Body of pancreas (tissue), 4 donors: ENCODE measurements around the gene ADPGK.
"Not testable (repeated sequence)": the region's sequence is repeated elsewhere in the genome, so short reads cannot be mapped to it uniquely, and the experiment has no call there.

Source experiments
- POLR2A ChIP-seq, 3 donors: fragments of 450-650 bp; IDR thresholded peaks; one replicate each; pipeline ENCODE4 v1.6.1; 2016; ENCODE audit warnings: antibody characterized with exemption in 3 of 3, mild to moderate bottlenecking in 2 of 3
- TF ChIP-seq, protein P1 (sequence below), 7 experiments: fragments of 450-650 bp in 4 of 7; fragments of 200-600 bp in 3 of 7; sonication (generic) in 3 of 7; IDR thresholded peaks; one replicate each; pipeline ENCODE4 v1.5.1; 2016 to 2019; ENCODE audit warnings: antibody characterized with exemption in 7 of 7

DNA sequence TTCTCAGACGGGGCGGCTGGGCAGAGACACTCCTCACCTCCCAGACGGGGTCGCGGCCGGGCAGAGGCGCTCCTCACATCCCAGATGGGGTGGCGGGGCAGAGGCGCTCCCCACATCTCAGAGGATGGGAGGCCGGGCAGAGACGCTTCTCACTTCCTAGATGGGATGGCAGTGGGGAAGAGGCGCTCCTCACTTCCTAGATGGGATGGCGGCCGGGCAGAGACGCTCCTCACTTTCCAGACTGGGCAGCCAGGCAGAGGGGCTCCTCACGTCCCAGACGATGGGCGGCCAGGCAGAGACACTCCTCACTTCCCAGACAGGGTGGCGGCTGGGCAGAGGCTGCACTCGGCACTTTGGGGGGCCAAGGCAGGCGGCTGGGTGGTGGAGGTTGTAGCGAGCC, 23.8 kb upstream of the ADPGK start:
- TF ChIP-seq, protein P1, sequence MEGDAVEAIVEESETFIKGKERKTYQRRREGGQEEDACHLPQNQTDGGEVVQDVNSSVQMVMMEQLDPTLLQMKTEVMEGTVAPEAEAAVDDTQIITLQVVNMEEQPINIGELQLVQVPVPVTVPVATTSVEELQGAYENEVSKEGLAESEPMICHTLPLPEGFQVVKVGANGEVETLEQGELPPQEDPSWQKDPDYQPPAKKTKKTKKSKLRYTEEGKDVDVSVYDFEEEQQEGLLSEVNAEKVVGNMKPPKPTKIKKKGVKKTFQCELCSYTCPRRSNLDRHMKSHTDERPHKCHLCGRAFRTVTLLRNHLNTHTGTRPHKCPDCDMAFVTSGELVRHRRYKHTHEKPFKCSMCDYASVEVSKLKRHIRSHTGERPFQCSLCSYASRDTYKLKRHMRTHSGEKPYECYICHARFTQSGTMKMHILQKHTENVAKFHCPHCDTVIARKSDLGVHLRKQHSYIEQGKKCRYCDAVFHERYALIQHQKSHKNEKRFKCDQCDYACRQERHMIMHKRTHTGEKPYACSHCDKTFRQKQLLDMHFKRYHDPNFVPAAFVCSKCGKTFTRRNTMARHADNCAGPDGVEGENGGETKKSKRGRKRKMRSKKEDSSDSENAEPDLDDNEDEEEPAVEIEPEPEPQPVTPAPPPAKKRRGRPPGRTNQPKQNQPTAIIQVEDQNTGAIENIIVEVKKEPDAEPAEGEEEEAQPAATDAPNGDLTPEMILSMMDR (IDR thresholded peaks at IDR 0.05), result not testable (repeated sequence)
- TF ChIP-seq POLR2A (IDR thresholded peaks at IDR 0.05), result not testable (repeated sequence)
